Endothelial cell (in vitro differentiated cells): Measurements from ENCODE around the gene IRF9. TPM values are rescaled to one million over a fixed set of nuclear protein-coding genes. Genes with fewer than 3 reads are reported as not detected.
A peak's percentile ranks its signal among the peaks of the same experiment; 100 is the strongest.
"Not testable (repeated sequence)": the region's sequence is repeated elsewhere in the genome, so short reads cannot be mapped to it uniquely, and the experiment has no call there.

ENCODE experiments used
- DNase-seq: peaks from one replicate; pipeline ENCODE4 v3.0.0; 2021; ENCODE audit warnings: low spot score
- H3K27ac Mint-ChIP-seq: one replicate; pipeline ENCODE4 v1.8.0; 2021; ENCODE audit warnings: mixed read lengths, inconsistent platforms; ENCODE audit not compliant: unreplicated experiment
- H3K27me3 Mint-ChIP-seq: one replicate; pipeline ENCODE4 v1.8.0; 2021; ENCODE audit warnings: mild to moderate bottlenecking, moderate library complexity, mixed read lengths, inconsistent platforms; ENCODE audit not compliant: unreplicated experiment
- H3K36me3 Mint-ChIP-seq: one replicate; pipeline ENCODE4 v1.8.0; 2021; ENCODE audit warnings: mild to moderate bottlenecking, low read depth, mixed read lengths, inconsistent platforms; ENCODE audit not compliant: unreplicated experiment
- H3K4me1 Mint-ChIP-seq: one replicate; pipeline ENCODE4 v1.8.0; 2021; ENCODE audit warnings: mild to moderate bottlenecking, mixed read lengths, inconsistent platforms; ENCODE audit not compliant: unreplicated experiment
- H3K4me3 Mint-ChIP-seq: one replicate; pipeline ENCODE4 v1.8.0; 2021; ENCODE audit warnings: mild to moderate bottlenecking, mixed read lengths, inconsistent platforms; ENCODE audit not compliant: unreplicated experiment
- H3K9me3 Mint-ChIP-seq: one replicate; pipeline ENCODE4 v1.8.0; 2021; ENCODE audit warnings: mixed read lengths, inconsistent platforms; ENCODE audit not compliant: unreplicated experiment
- CTCF ChIP-seq: fragments of 200-600 bp; sonication (generic); IDR thresholded peaks from one replicate; pipeline ENCODE4 v1.5.0; 2021; ENCODE audit warnings: antibody characterized with exemption; ENCODE audit not compliant: unreplicated experiment
- total RNA-seq: library from RNA; stranded (reverse); fragmentation: NEBNext Ultra II Directional; extraction: Animal tissue kit (Norgen Biotek cat#: 25700); gene quantifications from one replicate; pipeline ENCODE4 v1.2.1, GENCODE V29; 2021; ENCODE audit not compliant: unreplicated experiment

IRF9 gene
- total RNA-seq, 1 donor from 2014 or later: 25.7 TPM

- Mint-ChIP-seq H3K4me1 (peaks cover 24% of the 10 kb centered on the region), H3K9me3 (no peaks in the 10 kb centered on the region), H3K4me3 (peak overlapping the region; percentile 97), H3K27me3 (peaks cover 21% of the 10 kb centered on the region), H3K27ac (peak overlapping the region; percentile 98), H3K36me3 (peaks cover 35% of the 10 kb centered on the region)
- DNase-seq: no peak
- no peak for TF ChIP-seq CTCF
Measured at GRCh38 chr14:24196071-24197055, 35.3 kb downstream of the IRF9 start.

- Mint-ChIP-seq H3K27ac (peak overlapping the region; percentile 82), H3K9me3 (no peaks in the 10 kb centered on the region), H3K27me3 (peaks cover 21% of the 10 kb centered on the region), H3K4me3 (peak overlapping the region; percentile 83), H3K36me3 (peaks cover 36% of the 10 kb centered on the region), H3K4me1 (peaks cover 24% of the 10 kb centered on the region)
- no peak for DNase-seq
- no peak for TF ChIP-seq CTCF
Measured at GRCh38 chr14:24197056-24197450, 36.0 kb downstream of the IRF9 start.

- peak overlapping the region; percentile 17 for H3K27ac Mint-ChIP-seq
- no peak for DNase-seq
- peak overlapping the region; percentile 40 for H3K4me3 Mint-ChIP-seq
- TF ChIP-seq CTCF: no peak
- no peaks in the 10 kb centered on the region for H3K9me3 Mint-ChIP-seq
- H3K36me3 Mint-ChIP-seq: peaks cover 34% of the 10 kb centered on the region
- peaks cover 23% of the 10 kb centered on the region for H3K4me1 Mint-ChIP-seq
- peaks cover 15% of the 10 kb centered on the region for H3K27me3 Mint-ChIP-seq
Measured at GRCh38 chr14:24198814-24199524, 37.9 kb downstream of the IRF9 start.

DNA sequence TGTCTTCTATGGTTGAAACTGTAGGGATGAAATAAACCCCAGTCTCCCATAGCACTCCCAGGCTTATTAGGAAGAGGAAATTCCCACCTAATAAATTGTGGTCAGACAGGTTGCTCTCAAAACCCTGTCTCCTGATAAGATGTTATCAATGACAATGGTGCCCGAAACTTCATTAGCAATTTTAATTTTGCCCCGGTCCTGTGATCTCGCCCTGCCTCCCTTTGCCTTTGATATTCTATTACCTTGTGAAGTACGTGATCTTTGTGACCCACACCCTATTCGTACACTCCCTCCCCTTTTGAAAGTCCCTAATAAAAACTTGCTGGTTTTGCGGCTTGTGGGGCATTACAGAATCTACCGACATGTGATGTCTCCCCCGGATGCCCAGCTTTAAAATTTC lies 41.5 kb downstream of the IRF9 start:
- H3K4me1 Mint-ChIP-seq, H3K27me3 Mint-ChIP-seq, H3K27ac Mint-ChIP-seq, H3K9me3 Mint-ChIP-seq, DNase-seq: not testable (repeated sequence)
- Mint-ChIP-seq H3K36me3 (peaks cover 44% of the 10 kb centered on the region), H3K4me3 (peak overlapping the region; percentile 16)

DNA sequence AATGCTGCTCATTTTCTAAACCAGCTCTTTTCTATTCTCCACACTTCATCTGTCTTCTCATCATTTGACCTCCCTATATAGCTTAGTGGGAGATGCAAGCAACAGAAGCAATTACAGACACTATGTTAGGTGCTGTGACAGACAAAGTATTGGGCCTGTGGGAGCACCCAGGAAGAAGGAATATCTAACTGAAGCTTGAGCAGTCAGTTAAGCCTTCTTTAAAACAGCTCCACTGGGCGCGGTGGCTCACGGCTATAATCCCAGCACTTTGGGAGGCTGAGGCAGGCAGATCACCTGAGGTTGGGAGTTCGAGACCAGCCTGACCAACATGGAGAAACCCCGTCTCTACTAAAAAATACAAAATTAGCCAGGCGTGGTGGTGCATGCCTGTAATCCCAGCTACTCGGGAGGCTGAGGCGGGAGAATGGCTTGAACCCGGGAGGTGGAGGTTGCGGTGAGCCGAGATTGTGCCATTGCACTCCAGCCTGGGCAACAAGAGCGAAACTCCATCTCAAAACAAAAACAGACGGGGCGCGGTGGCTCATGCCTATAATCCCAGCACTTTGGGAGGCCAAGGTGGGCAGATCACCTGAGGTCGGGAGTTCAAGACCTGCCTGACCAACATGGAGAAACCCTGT lies 42.3 kb downstream of the IRF9 start:
- peak overlapping the region; percentile 16 for H3K4me3 Mint-ChIP-seq
- H3K4me1 Mint-ChIP-seq, DNase-seq, H3K27ac Mint-ChIP-seq, H3K9me3 Mint-ChIP-seq, H3K27me3 Mint-ChIP-seq: not testable (repeated sequence)
- H3K36me3 Mint-ChIP-seq: peaks cover 50% of the 10 kb centered on the region
